ENCODE data around the gene DAB1. TPM values are rescaled to one million over a fixed set of nuclear protein-coding genes. Genes with fewer than 3 reads are reported as not detected.

The DAB1 gene
- total and polyA plus RNA-seq, 5 experiments from 2014 or later: 0.16 to 0.53 (median 0.42) TPM; not detected in 2

DNA sequence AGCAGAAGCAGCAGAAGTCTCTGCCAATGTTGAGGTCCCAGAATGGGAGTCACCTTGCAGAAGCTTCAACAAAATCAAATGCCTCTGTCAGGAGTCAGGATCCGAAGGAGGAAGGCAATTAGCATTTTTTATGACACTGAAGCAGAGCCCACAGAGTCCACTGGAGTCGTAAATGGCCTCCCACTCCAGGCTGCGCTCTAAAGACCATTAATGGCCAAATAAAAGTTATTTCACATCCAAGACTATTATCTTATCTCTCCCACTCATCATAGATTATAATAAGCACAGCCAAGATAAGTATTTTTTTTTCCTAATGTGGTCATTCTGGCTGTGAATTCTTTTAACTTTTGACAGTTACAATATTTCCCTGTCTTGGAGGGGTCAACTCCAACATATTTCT lies 267.0 kb downstream of the DAB1 start:
- ATAC-seq (no peak), DNase-seq (no peak)
- Mint-ChIP-seq H3K27me3 (peaks cover 5 to 34% (median 12%) of the 10 kb centered on the region in 5 donors), H3K36me3 (peaks cover 0 to 18% (median 0%) of the 10 kb centered on the region in 3 donors), H3K4me1 (no peaks in the 10 kb centered on the region), H3K9me3 (peaks cover 0 to 22% (median 4%) of the 10 kb centered on the region in 9 donors), H3K27ac (no peak overlapping the region), H3K4me3 (no peak overlapping the region)
- POLR2A ChIA-PET: no interaction called here

DNA sequence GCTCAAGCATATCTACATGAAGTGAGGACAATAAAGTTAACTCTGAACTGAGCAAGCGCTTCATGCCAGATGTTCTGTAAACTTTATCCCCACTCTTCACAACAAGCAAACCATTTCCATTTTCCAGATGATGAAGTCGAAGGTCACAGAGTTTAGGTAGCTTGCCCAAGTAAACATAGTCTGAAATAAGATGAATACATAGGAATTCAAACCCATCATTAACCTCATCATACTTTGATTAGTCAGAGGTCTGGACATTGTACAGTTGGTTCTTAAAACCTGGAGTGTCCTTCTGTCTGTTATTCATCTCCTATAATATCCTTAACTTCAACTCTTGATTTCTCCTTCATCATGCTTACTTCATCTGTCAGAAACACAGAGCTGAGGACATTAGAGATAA lies 277.8 kb downstream of the DAB1 start:
- no peak overlapping the region for H3K27ac Mint-ChIP-seq
- no peak overlapping the region for H3K4me3 Mint-ChIP-seq
- POLR2A ChIA-PET: no interaction called here
- ATAC-seq (no peak), DNase-seq (no peak)
- no peaks in the 10 kb centered on the region for H3K4me1 Mint-ChIP-seq
- H3K36me3 Mint-ChIP-seq: no peaks in the 10 kb centered on the region
- no peaks in the 10 kb centered on the region for H3K9me3 Mint-ChIP-seq
- H3K27me3 Mint-ChIP-seq: peaks cover 0 to 3% (median 0%) of the 10 kb centered on the region in 5 donors

DNA sequence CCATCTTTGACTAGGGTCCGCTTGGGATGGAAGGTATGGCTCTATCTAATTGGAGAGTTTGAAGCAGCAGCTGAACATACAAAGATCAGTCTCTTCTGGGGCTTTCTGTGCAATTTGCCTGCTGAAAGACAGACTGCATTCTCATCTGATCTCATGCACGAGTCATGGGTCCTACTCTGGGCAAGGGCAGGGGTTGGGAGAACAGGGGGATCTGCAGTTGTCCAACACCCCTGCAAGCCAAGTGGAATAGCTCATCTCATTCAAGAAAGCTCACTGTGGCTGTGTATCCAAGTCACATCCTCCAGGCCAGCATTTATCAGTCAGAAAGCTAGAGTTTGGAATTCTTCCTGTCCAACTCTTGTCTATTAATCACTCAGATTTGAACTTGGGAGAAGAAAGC lies 280.9 kb downstream of the DAB1 start:
- ATAC-seq (no peak), DNase-seq (no peak)
- no peak overlapping the region for H3K4me3 Mint-ChIP-seq
- H3K4me1 Mint-ChIP-seq: no peaks in the 10 kb centered on the region
- H3K9me3 Mint-ChIP-seq: peaks cover 0 to 2% (median 0%) of the 10 kb centered on the region in 9 donors
- no peaks in the 10 kb centered on the region for H3K36me3 Mint-ChIP-seq
- POLR2A ChIA-PET: no interaction called here
- H3K27ac Mint-ChIP-seq: no peak overlapping the region
- H3K27me3 Mint-ChIP-seq: peaks cover 0 to 16% (median 0%) of the 10 kb centered on the region in 5 donors

DNA sequence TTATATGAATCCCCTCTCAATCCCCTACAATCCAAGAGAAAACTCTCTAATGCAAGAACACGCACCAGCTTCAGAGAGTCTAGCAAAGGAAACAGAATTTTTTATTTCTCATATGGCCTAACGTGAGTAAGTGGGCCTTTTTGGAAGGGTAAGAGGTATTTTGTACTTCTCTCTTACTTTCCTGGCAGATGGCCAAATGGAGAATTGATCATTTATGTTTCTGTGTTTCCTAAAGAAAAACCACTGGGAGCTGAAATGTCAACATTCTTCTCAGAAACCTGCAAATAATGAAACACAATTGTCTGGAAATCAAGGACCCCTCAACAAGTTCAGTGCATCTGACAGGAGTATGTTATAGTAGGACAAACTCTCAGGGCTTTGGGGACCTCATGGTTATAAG lies 281.7 kb downstream of the DAB1 start:
- Mint-ChIP-seq H3K27ac (no peak overlapping the region), H3K4me1 (no peaks in the 10 kb centered on the region), H3K36me3 (no peaks in the 10 kb centered on the region), H3K4me3 (no peak overlapping the region), H3K9me3 (peaks cover 0 to 2% (median 0%) of the 10 kb centered on the region in 9 donors), H3K27me3 (peaks cover 0 to 17% (median 0%) of the 10 kb centered on the region in 5 donors)
- POLR2A ChIA-PET: no interaction called here
- DNase-seq (no peak), ATAC-seq (no peak)

DNA sequence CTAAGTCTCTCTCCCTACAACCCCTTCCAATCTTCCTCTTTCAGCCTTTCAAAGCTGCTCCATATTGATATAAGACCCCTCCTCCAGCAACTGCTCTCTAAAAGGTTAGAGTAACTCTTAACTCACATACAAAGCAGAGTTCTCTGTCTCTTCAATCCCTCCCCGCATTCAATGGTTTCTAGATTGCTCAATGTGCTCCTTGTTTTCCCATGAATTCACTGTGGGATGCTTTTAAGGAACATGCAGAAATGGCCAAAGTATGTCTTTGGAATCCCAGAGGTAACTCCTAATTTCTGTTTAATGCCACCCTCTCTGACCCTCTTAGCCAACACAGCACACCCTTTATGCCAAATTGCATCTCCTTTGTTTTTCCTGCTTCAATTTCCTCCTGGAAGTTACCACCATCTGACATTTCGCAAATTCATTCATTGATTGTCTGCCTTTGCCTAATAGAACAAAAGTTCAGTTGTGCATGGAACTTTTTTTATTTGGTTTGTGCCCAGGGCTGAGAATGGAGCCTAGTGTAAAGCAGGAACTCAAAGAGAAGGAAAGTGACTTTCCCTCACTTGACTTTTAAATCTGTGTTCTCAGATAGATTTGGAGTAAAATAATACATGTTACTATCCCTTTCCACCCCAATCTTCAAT lies 285.3 kb downstream of the DAB1 start:
- peaks cover 0 to 2% (median 0%) of the 10 kb centered on the region in 9 donors for H3K9me3 Mint-ChIP-seq
- H3K4me1 Mint-ChIP-seq: no peaks in the 10 kb centered on the region
- no peaks in the 10 kb centered on the region for H3K36me3 Mint-ChIP-seq
- no peak for ATAC-seq
- POLR2A ChIA-PET: no interaction called here
- no peak overlapping the region for H3K4me3 Mint-ChIP-seq
- no peak overlapping the region for H3K27ac Mint-ChIP-seq
- H3K27me3 Mint-ChIP-seq: peaks cover 0 to 17% (median 2%) of the 10 kb centered on the region in 5 donors
- DNase-seq: no peak

DNA sequence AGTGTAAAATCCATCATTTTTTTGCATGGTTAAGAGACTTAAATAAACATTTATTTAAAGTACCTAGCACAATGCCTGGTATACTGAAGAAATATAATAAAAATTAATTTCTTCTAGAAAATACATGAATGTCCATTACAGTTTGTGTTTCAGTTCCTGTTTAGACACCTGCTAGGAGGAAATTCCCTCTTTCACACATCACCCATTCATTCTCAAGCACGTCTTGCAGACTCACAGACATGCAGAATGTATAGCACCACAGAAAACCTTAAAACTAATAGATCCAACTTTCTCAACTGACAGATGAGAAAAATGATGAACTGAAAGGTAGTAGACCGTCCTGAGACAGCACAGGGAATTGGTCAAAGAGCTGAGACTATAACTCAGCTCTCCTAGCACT lies 285.9 kb downstream of the DAB1 start:
- H3K27me3 Mint-ChIP-seq: peaks cover 0 to 17% (median 2%) of the 10 kb centered on the region in 5 donors

DNA sequence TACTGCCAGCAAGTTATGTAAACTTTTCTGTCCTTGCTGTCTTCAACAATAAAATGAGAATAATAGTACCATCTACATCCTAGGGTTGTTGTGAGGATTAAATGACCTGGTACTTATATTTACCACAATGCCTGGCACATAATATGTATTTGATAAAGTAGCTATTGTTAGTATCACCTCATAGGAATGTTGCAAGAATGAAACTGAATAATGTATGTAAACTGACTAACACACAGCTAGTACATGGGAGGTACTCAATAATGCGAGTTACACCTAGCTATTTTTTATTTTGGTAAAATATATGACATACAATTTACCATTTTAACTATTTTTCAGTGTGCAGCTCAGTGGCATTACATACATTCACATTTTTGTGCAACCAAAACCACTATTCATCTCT lies 289.1 kb downstream of the DAB1 start:
- ATAC-seq (no peak), DNase-seq (no peak)
- H3K36me3 Mint-ChIP-seq: no peaks in the 10 kb centered on the region
- H3K27me3 Mint-ChIP-seq: peaks cover 0 to 17% (median 2%) of the 10 kb centered on the region in 5 donors
- H3K27ac Mint-ChIP-seq: no peak overlapping the region
- POLR2A ChIA-PET: no interaction called here
- peaks cover 0 to 2% (median 0%) of the 10 kb centered on the region in 9 donors for H3K9me3 Mint-ChIP-seq
- H3K4me1 Mint-ChIP-seq: no peaks in the 10 kb centered on the region
- no peak overlapping the region for H3K4me3 Mint-ChIP-seq

More for the DNA sequence above, 285.9 kb downstream of the DAB1 start:
- ATAC-seq (no peak), DNase-seq (no peak)
- H3K4me1 Mint-ChIP-seq: no peaks in the 10 kb centered on the region
- no peak overlapping the region for H3K4me3 Mint-ChIP-seq
- H3K36me3 Mint-ChIP-seq: no peaks in the 10 kb centered on the region
- peaks cover 0 to 2% (median 0%) of the 10 kb centered on the region in 9 donors for H3K9me3 Mint-ChIP-seq
- H3K27ac Mint-ChIP-seq: no peak overlapping the region
- POLR2A ChIA-PET: no interaction called here

DNA sequence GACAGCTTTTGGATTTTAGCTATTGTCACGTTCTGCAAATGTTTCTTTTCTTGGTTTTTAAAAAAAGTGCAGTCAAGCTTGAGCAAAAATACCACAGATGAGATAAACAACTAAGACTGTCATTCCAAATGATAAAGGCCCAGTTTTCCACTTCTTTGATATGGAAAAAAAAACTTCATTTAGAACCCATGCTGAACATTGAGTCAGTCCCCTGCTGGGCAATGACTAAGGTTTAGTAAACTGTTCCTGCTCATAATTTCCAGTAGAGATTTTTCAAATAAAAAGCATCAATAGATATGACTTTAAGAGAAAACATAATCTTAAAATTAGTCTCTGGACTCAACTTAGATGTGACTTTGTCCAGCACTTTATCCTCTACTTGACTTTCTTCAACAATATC lies 290.2 kb downstream of the DAB1 start:
- H3K36me3 Mint-ChIP-seq: no peaks in the 10 kb centered on the region
- no peak overlapping the region for H3K27ac Mint-ChIP-seq
- H3K9me3 Mint-ChIP-seq: peaks cover 0 to 2% (median 0%) of the 10 kb centered on the region in 9 donors
- DNase-seq: no peak
- no peak for ATAC-seq
- no peak overlapping the region for H3K4me3 Mint-ChIP-seq
- no peaks in the 10 kb centered on the region for H3K4me1 Mint-ChIP-seq
- peaks cover 0 to 16% (median 2%) of the 10 kb centered on the region in 5 donors for H3K27me3 Mint-ChIP-seq
- POLR2A ChIA-PET: no interaction called here

DNA sequence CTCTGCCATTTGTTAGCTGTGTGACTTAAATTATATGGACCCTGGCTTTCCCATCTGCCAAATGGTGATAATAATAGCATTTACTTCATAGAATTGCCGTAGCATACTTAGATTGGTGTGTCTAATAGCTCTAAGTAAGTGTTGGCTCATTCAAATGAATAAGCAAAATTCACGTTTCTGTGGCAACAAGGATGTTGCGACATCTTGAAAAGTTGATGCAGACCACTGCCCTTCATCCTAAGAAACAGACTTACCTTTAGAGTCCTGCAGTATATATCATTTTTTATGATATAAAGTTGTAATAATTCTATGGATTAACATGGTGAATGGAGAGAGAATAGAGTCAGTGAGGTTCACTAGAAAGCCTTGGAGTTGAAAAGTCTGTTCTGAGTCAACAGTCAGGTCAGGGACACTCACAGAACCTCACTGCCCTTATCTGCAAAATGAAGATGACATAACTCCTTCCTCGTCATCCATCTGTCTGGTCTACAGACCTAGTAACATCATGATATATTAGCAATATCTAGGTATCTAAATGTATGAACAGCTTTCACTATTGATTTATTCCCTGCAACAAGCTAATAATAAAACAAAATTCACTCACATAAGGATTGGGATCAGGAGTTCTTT lies 290.8 kb downstream of the DAB1 start:
- Mint-ChIP-seq H3K27me3 (peaks cover 0 to 10% (median under 1%) of the 10 kb centered on the region in 5 donors), H3K4me3 (no peak overlapping the region), H3K9me3 (peaks cover 0 to 2% (median 0%) of the 10 kb centered on the region in 9 donors), H3K36me3 (no peaks in the 10 kb centered on the region), H3K4me1 (no peaks in the 10 kb centered on the region), H3K27ac (no peak overlapping the region)
- DNase-seq (no peak), ATAC-seq (no peak)
- POLR2A ChIA-PET: no interaction called here

DNA sequence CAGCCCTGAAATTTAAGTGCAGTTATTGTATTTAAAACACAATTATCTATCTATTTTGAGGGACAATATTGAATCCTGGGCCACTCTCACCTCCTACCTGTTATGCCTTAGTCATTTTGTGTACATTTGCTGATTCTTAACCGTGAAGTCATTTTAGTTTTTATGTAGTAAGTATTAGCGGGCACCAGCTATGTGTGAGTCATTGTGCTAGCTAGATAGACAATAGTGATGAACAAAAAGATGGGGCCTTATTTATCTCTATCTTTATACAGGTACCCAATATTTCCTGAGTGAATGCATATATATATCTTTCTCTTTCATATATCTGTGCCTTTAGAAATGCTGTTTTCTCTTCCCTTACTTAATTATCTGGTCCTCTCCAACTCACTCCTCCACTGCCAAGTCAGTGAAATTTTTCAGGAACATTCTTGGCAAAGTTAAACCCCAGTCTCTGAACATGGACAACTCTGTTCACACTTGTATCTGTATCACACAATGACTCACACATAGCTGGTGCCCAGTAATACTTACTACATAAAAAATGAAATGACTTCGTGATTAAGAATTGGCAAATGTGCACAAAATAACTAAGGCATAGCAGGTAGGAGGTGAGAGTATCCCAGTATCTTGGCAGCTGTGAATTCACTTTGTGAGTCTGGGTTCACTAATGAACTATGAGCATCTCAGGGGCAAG lies 292.0 kb downstream of the DAB1 start:
- ATAC-seq (no peak), DNase-seq (no peak)
- POLR2A ChIA-PET: no interaction called here
- Mint-ChIP-seq H3K27ac (no peak overlapping the region), H3K36me3 (no peaks in the 10 kb centered on the region), H3K4me1 (no peaks in the 10 kb centered on the region), H3K27me3 (peaks cover 0 to 9% (median 0%) of the 10 kb centered on the region in 5 donors), H3K9me3 (peaks cover 0 to 4% (median 0%) of the 10 kb centered on the region in 9 donors), H3K4me3 (no peak overlapping the region)

DNA sequence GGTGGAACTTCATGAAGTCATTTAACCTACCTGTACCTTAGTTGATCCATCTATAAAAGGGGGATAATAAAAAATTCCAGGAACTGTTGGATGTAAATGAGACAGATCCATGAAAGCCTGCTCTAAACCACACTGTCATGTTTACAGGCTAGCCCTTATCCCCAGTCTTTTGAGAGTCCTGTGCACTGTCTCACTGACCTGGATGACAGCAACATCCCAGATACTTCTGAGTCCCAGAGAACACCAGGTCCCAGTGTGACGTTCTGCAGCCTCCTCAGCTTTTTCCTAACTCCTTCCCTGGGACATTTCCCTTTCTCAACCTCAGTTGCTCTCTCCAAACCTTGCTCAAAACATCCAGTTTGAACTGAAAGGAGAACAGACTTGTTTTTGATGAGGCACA lies 292.6 kb downstream of the DAB1 start:
- Mint-ChIP-seq H3K36me3 (no peaks in the 10 kb centered on the region), H3K27ac (no peak overlapping the region), H3K9me3 (peaks cover 0 to 9% (median 0%) of the 10 kb centered on the region in 9 donors), H3K4me3 (no peak overlapping the region), H3K27me3 (peaks cover 0 to 9% (median 2%) of the 10 kb centered on the region in 5 donors), H3K4me1 (no peaks in the 10 kb centered on the region)
- ATAC-seq (no peak), DNase-seq (no peak)
- POLR2A ChIA-PET: no interaction called here

DNA sequence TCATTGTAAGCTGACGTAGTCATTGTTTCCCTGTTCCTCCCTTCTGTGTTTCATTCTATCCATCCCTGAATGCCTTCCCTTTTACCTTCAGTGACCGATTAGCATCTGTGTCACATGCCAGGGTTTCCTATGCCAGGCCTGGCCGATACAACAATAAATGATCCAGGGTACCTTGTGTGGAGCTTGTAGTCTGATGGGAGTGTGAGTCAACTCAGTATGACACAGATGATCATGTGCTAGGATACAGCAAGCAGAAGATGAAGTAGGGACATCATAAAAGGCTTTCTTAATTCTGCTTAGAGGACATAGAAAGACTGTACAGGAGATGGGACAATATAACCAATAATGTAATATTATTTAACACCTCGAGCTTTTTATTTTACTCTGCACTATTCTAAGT lies 294.0 kb downstream of the DAB1 start:
- Mint-ChIP-seq H3K9me3 (peaks cover 0 to 9% (median 0%) of the 10 kb centered on the region in 9 donors), H3K27me3 (peaks cover 0 to 9% (median 0%) of the 10 kb centered on the region in 5 donors), H3K4me3 (no peak overlapping the region), H3K27ac (no peak overlapping the region), H3K36me3 (no peaks in the 10 kb centered on the region), H3K4me1 (no peaks in the 10 kb centered on the region)
- POLR2A ChIA-PET: no interaction called here
- DNase-seq (no peak), ATAC-seq (no peak)

DNA sequence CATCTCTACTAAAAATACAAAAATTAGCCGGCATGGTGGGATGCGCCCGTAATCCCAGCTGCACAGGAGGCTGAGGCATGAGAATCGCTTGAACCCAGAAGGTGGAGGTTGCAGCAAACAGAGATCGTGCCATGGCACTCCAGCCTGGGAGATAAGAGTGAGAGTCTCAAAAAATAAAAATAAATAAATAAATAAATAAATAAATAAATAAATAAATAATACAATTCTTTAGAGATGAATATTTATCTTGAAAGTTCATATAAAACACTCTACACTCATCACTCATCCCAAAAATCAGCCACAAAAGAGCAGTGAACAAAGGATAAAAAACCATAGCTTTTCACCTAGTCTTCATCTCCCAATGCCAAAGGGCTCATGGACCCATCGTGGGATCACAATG lies 295.9 kb downstream of the DAB1 start:
- POLR2A ChIA-PET: no interaction called here
- Mint-ChIP-seq H3K4me1 (no peaks in the 10 kb centered on the region), H3K9me3 (peaks cover 0 to 9% (median 0%) of the 10 kb centered on the region in 9 donors), H3K27me3 (peaks cover 0 to 9% (median 0%) of the 10 kb centered on the region in 5 donors), H3K27ac (no peak overlapping the region), H3K36me3 (no peaks in the 10 kb centered on the region), H3K4me3 (no peak overlapping the region)
- ATAC-seq (no peak), DNase-seq (no peak)

Measured in naive thymus-derived CD8-positive, alpha-beta T cell (primary cell).